SK-N-DZ (cell line): ENCODE measurements around the gene WDR18.

Experiments
- DNase-seq: peaks from one replicate; pipeline ENCODE4 v3.0.0-alpha.2; 2015; ENCODE audit warnings: low spot score

The WDR18 gene

GRCh38 chr19:991174-991931 lies 7.2 kb downstream of the WDR18 start:
- no peak for DNase-seq

GRCh38 chr19:991932-992669 lies 8.0 kb downstream of the WDR18 start:
- no peak for DNase-seq

GRCh38 chr19:992670-993055 lies 8.5 kb downstream of the WDR18 start:
- no peak for DNase-seq

- no peak for DNase-seq
These were observed 9.3 kb downstream of the WDR18 start for GRCh38 chr19:993361-993830.

GRCh38 chr19:993831-994393 lies 9.8 kb downstream of the WDR18 start:
- no peak for DNase-seq

GRCh38 chr19:994516-994915 lies 10.4 kb downstream of the WDR18 start:
- no peak for DNase-seq

GRCh38 chr19:995051-995827 lies 11.1 kb downstream of the WDR18 start:
- DNase-seq, result no peak

- DNase-seq, result no peak
These were observed 12.1 kb downstream of the WDR18 start for GRCh38 chr19:996051-996838.

- no peak for DNase-seq
These were observed 13.9 kb downstream of the WDR18 start for GRCh38 chr19:998064-998463.

- DNase-seq, result no peak
These were observed 15.2 kb downstream of the WDR18 start for GRCh38 chr19:999379-999719.

GRCh38 chr19:1000095-1000494 lies 15.9 kb downstream of the WDR18 start, which contains the start of gene GRIN3B:
Gene GRIN3B (plus strand): TSS chr19:1000419. CDS start chr19:1000438, 19 bp downstream.
- DNase-seq, result no peak

- no peak for DNase-seq
These were observed 16.7 kb downstream of the WDR18 start for GRCh38 chr19:1000591-1001537.

GRCh38 chr19:1001538-1002166 lies 17.5 kb downstream of the WDR18 start:
- peak; percentile 65 for DNase-seq

- no peak for DNase-seq
These were observed 18.5 kb downstream of the WDR18 start for GRCh38 chr19:1002600-1002999.

- no peak for DNase-seq
These were observed 19.1 kb downstream of the WDR18 start for GRCh38 chr19:1003283-1003682.

GRCh38 chr19:1004204-1004802 lies 20.2 kb downstream of the WDR18 start:
- no peak for DNase-seq

- no peak for DNase-seq
These were observed 20.9 kb downstream of the WDR18 start for GRCh38 chr19:1004803-1005664.
